ENCODE measurements around the gene RCL1. TPM values are rescaled to one million over a fixed set of nuclear protein-coding genes. Genes with fewer than 3 reads are reported as not detected.

The RCL1 gene
- total RNA-seq, 4 donors from 2014 or later = 21.3 to 49.7 (median 37.7) TPM

DNA sequence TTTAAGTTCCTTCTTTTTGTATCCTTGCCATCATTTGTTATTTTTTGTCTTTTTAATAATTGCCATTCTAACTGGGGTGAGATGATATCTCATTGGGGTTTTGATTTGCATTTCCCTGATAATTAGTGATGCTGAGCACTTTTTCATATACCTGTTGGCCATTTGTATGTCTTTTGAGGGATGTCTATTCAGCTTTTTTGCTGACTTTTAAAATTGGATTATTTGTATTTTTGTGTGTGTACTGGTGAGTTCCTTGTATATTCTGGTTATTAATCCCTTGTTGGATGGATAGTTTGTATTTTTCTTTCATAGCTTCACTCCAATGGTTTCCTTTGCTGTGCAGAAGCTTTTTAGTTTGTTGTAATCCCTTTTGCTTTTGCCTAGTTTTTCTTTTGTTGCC is 19.1 kb downstream of the RCL1 start:
- Histone ChIP-seq H3K4me1 (no peaks in the 10 kb centered on the region), H3K27me3 (no peaks in the 10 kb centered on the region), H3K4me3 (no peak overlapping the region), H3K27ac (no peak overlapping the region), H3K36me3 (no peaks in the 10 kb centered on the region), H3K9me3 (peaks cover 0 to 4% of the 10 kb centered on the region in 2 donors)
- no peak for DNase-seq
- TF ChIP-seq POLR2A (IDR thresholded peaks at IDR 0.05) = no peak
- TF ChIP-seq, protein P1, sequence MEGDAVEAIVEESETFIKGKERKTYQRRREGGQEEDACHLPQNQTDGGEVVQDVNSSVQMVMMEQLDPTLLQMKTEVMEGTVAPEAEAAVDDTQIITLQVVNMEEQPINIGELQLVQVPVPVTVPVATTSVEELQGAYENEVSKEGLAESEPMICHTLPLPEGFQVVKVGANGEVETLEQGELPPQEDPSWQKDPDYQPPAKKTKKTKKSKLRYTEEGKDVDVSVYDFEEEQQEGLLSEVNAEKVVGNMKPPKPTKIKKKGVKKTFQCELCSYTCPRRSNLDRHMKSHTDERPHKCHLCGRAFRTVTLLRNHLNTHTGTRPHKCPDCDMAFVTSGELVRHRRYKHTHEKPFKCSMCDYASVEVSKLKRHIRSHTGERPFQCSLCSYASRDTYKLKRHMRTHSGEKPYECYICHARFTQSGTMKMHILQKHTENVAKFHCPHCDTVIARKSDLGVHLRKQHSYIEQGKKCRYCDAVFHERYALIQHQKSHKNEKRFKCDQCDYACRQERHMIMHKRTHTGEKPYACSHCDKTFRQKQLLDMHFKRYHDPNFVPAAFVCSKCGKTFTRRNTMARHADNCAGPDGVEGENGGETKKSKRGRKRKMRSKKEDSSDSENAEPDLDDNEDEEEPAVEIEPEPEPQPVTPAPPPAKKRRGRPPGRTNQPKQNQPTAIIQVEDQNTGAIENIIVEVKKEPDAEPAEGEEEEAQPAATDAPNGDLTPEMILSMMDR (IDR thresholded peaks at IDR 0.05) = no peak
- intact Hi-C loops (cut with DNase I; ENCODE audit: low total_unique reads) = no loop called here

DNA sequence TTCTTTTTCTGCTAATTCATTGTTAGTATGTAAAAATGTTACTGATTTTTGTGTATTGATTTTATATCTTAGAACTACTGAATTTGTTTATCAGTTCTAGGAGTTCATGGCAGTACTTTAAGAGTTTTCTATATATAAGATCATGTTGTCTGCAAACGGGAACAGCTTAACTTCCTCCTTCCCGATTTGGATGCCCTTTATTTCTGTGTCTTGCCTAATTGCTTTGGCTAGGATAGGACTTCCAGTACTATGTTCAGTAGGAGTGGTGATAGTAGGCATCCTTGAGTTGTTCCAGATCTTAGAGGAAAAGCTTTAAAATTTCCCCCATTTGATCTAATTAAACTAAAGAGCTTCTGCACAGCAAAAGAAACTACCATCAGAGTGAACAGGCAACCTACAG is 20.1 kb downstream of the RCL1 start:
- intact Hi-C loops (cut with DNase I; ENCODE audit: low total_unique reads) = no loop called here
- Histone ChIP-seq H3K4me3 (no peak overlapping the region), H3K36me3 (no peaks in the 10 kb centered on the region), H3K27me3 (no peaks in the 10 kb centered on the region), H3K9me3 (peaks cover 0 to 4% of the 10 kb centered on the region in 2 donors), H3K27ac (no peak overlapping the region), H3K4me1 (no peaks in the 10 kb centered on the region)
- TF ChIP-seq POLR2A (IDR thresholded peaks at IDR 0.05) = no peak
- TF ChIP-seq, protein P1 (IDR thresholded peaks at IDR 0.05) = no peak
- no peak for DNase-seq

- Histone ChIP-seq H3K27ac (no peak overlapping the region), H3K9me3 (peaks cover 0 to 4% of the 10 kb centered on the region in 2 donors), H3K36me3 (no peaks in the 10 kb centered on the region), H3K4me1 (no peaks in the 10 kb centered on the region), H3K4me3 (no peak overlapping the region), H3K27me3 (no peaks in the 10 kb centered on the region)
- intact Hi-C loops (cut with DNase I; ENCODE audit: low total_unique reads) = no loop called here
- no peak for DNase-seq
- TF ChIP-seq POLR2A (IDR thresholded peaks at IDR 0.05) = no peak
- TF ChIP-seq, protein P1 (IDR thresholded peaks at IDR 0.05) = no peak
Observed at GRCh38 chr9:4814913-4815312, 22.2 kb downstream of the RCL1 start.

- H3K27me3 ChIP-seq = no peaks in the 10 kb centered on the region
- intact Hi-C loops (cut with DNase I; ENCODE audit: low total_unique reads) = no loop called here
- DNase-seq = no peak
- peaks cover 0 to 4% of the 10 kb centered on the region in 2 donors for H3K9me3 ChIP-seq
- no peaks in the 10 kb centered on the region for H3K36me3 ChIP-seq
- no peaks in the 10 kb centered on the region for H3K4me1 ChIP-seq
- H3K4me3 ChIP-seq = no peak overlapping the region
- TF ChIP-seq, protein P1 (IDR thresholded peaks at IDR 0.05) = no peak
- no peak for TF ChIP-seq POLR2A (IDR thresholded peaks at IDR 0.05)
- no peak overlapping the region for H3K27ac ChIP-seq
Observed at GRCh38 chr9:4815381-4815956, 22.7 kb downstream of the RCL1 start.

DNA sequence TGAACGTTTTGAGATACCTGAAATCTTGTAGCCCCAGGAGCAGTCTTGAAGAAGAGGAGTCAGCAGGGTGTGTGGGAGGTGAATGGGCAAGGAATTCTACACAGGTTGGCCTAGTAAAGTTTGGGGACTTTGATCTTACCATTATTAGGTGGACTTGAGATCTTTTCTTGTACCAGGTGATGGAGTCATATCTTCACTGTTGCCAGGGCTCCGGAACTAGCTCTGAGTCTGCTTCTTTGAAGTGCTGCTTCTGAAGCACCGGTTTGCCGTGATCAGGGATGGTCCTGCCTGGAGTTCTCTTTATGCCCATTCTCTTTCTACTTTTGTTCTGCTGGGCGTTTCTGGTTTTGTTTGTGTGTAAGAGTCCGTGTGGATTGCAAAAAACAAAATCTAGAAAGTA is 27.4 kb downstream of the RCL1 start:
- DNase-seq = no peak
- no peaks in the 10 kb centered on the region for H3K36me3 ChIP-seq
- no peaks in the 10 kb centered on the region for H3K9me3 ChIP-seq
- H3K4me1 ChIP-seq = no peaks in the 10 kb centered on the region
- no peak overlapping the region for H3K27ac ChIP-seq
- no peaks in the 10 kb centered on the region for H3K27me3 ChIP-seq
- TF ChIP-seq POLR2A (IDR thresholded peaks at IDR 0.05) = no peak
- TF ChIP-seq, protein P1 (IDR thresholded peaks at IDR 0.05) = no peak
- intact Hi-C loops (cut with DNase I; ENCODE audit: low total_unique reads) = no loop called here
- H3K4me3 ChIP-seq = no peak overlapping the region

Data from uterus (tissue), 4 donors.